Pancreas (tissue), 10 donors: Measurements from ENCODE around the gene MGMT. TPM values are rescaled to one million over a fixed set of nuclear protein-coding genes. Genes with fewer than 3 reads are reported as not detected.

ENCODE experiments used
- ATAC-seq, 4 donors: fragments of 200-7000 bp; cut with Tn5 transposase; one replicate each; pipeline versions ENCODE4 v1.8.0 to v1.9.1; 2020; ENCODE audit warnings: mild to moderate bottlenecking in 4 of 4, moderate library complexity in 4 of 4
- DNase-seq, 6 donors: peaks; one replicate each; pipeline ENCODE4 v3.0.0-alpha.2; 2020
- FAIRE-seq: peaks from 2 replicates; lab custom pipeline; 2012; peaks lifted over from hg19 to GRCh38; lab: Jason Lieb, UNC
- H3K27ac ChIP-seq, 4 donors: fragments of 200-600 bp; sonication (generic); 1 replicate in 3 of 4; 2 replicates in 1 of 4; pipeline versions ENCODE4 v1.5.0 to v1.8.0; 2020
- H3K27me3 ChIP-seq, 4 donors: fragments of 200-600 bp; one replicate each; pipeline ENCODE4 v1.8.0; 2021
- H3K36me3 ChIP-seq, 3 donors: fragments of 200-600 bp; sonication (generic) in 1 of 3; one replicate each; pipeline versions ENCODE4 v1.5.0 to v1.8.0; 2020 to 2021
- H3K4me1 ChIP-seq, 3 donors: fragments of 200-600 bp; one replicate each; pipeline ENCODE4 v1.8.0; 2021
- H3K4me3 ChIP-seq, 4 donors: fragments of 200-600 bp; sonication (generic) in 2 of 4; one replicate each; pipeline versions ENCODE4 v1.5.0 to v1.8.0; 2020 to 2021
- H3K9me3 ChIP-seq, 4 donors: fragments of 200-600 bp; one replicate each; pipeline ENCODE4 v1.8.0; 2021
- CTCF ChIP-seq, 4 donors: fragments of 200-600 bp; sonication (generic) in 3 of 4; IDR thresholded peaks; one replicate each; pipeline versions ENCODE4 v1.5.0 to v1.8.0; 2021; ENCODE audit warnings: antibody characterized with exemption in 4 of 4
- WGBS, 2 donors: extraction: QIAGEN DNeasy Blood & Tissue Kit; methylation state at CpG; one replicate each; pipeline ENCODE4 v1.1.7; 2013; 5-methylcytosine and 5-hydroxymethylcytosine counted together
- intact Hi-C, 3 donors: fragments of 100-400 bp; cut with DNase I; formaldehyde crosslinking; loops; one replicate each; pipeline versions ENCODE4 v1.11.1 to v1.14.2; 2022
- polyA plus RNA-seq, 2 donors: library from polyadenylated mRNA; stranded (reverse); fragments of 200-250 nt; gene quantifications; one replicate each; pipeline ENCODE4 v1.2.3, GENCODE V29; 2013
- total RNA-seq, 6 donors: library from RNA; stranded (reverse); fragmentation: NEBNext Ultra II Directional in 4 of 6; extraction: Animal tissue kit (Norgen Biotek cat#: 25700) in 4 of 6; gene quantifications; one replicate each; pipeline versions ENCODE4 v1.2.1 to v1.2.4, GENCODE V29; 2021 to 2023
- donor health status: healthy with polysubstance abuse.
- donor health status: DM: no; HTN: no; CAD: no; lungs with moderate emphysema.
- donor health status: DM: no; HTN: no; CAD: no.
- donor health status: control.
- donor health status: control.
- donor health status: Bipolar disorder and iron deficiency.
- donor health status: DM: yes; HTN: yes; CAD: no.
- donor health status: DM: no; HTN: no; CAD: no.
- donor health status: DM: no; HTN: no; CAD: no.
- donor health status: DM: yes; HTN: yes; CAD: no.

Gene MGMT
- total and polyA plus RNA-seq, 8 donors: 9.1 to 18.6 (median 12.0) TPM

- H3K4me1 ChIP-seq: no peaks in the 10 kb centered on the region
- peaks cover 0 to 5% (median 0%) of the 10 kb centered on the region in 4 donors for H3K9me3 ChIP-seq
- H3K4me3 ChIP-seq: no peak overlapping the region
- H3K27ac ChIP-seq: no peak overlapping the region
- TF ChIP-seq CTCF (IDR thresholded peaks at IDR 0.05): no peak
- no peaks in the 10 kb centered on the region for H3K27me3 ChIP-seq
- FAIRE-seq: no peak
- intact Hi-C loops: no loop called here
- H3K36me3 ChIP-seq: no peaks in the 10 kb centered on the region
- WGBS, 2 donors: 95 to 96% methylated on average over 2 of the region's 2 CpGs
- DNase-seq: no peak
- no peak for ATAC-seq
These were observed 119.9 kb downstream of the MGMT start for GRCh38 chr10:129586898-129587443.

- FAIRE-seq (no peak), DNase-seq (peak in 1 of 6 donors; percentile 34), ATAC-seq (no peak)
- 96 to 100% methylated on average over 8 to 9 of the region's 9 CpGs for WGBS, 2 donors
- Histone ChIP-seq H3K4me1 (no peaks in the 10 kb centered on the region), H3K27me3 (no peaks in the 10 kb centered on the region), H3K4me3 (no peak overlapping the region), H3K36me3 (no peaks in the 10 kb centered on the region), H3K27ac (no peak overlapping the region), H3K9me3 (peaks cover 0 to 5% (median 0%) of the 10 kb centered on the region in 4 donors)
- no peak for TF ChIP-seq CTCF (IDR thresholded peaks at IDR 0.05)
- intact Hi-C loops: no loop called here
These were observed 122.5 kb downstream of the MGMT start for GRCh38 chr10:129589546-129589945.

- Histone ChIP-seq H3K9me3 (no peaks in the 10 kb centered on the region), H3K4me1 (no peaks in the 10 kb centered on the region), H3K27ac (no peak overlapping the region), H3K27me3 (no peaks in the 10 kb centered on the region), H3K4me3 (no peak overlapping the region), H3K36me3 (no peaks in the 10 kb centered on the region)
- WGBS, 2 donors: 92 to 93% methylated on average over 3 of the region's 3 CpGs
- no peak for ATAC-seq
- no peak for DNase-seq
- TF ChIP-seq CTCF (IDR thresholded peaks at IDR 0.05): no peak
- FAIRE-seq: no peak
- intact Hi-C loops: no loop called here
These were observed 126.9 kb downstream of the MGMT start for GRCh38 chr10:129593953-129594352.

GRCh38 chr10:129594811-129595210 is 127.8 kb downstream of the MGMT start:
- no peak overlapping the region for H3K27ac ChIP-seq
- H3K4me3 ChIP-seq: no peak overlapping the region
- no peak for FAIRE-seq
- intact Hi-C loops: no loop called here
- no peaks in the 10 kb centered on the region for H3K36me3 ChIP-seq
- no peaks in the 10 kb centered on the region for H3K4me1 ChIP-seq
- DNase-seq: no peak
- no peaks in the 10 kb centered on the region for H3K27me3 ChIP-seq
- WGBS, 2 donors: 85 to 96% methylated on average over 15 of the region's 15 CpGs
- ATAC-seq: no peak
- H3K9me3 ChIP-seq: no peaks in the 10 kb centered on the region
- no peak for TF ChIP-seq CTCF (IDR thresholded peaks at IDR 0.05)

- H3K36me3 ChIP-seq: no peaks in the 10 kb centered on the region
- no peaks in the 10 kb centered on the region for H3K27me3 ChIP-seq
- H3K9me3 ChIP-seq: no peaks in the 10 kb centered on the region
- H3K4me3 ChIP-seq: no peak overlapping the region
- peaks cover 0 to 7% (median 0%) of the 10 kb centered on the region in 3 donors for H3K4me1 ChIP-seq
- no peak for FAIRE-seq
- H3K27ac ChIP-seq: no peak overlapping the region
- no peak for DNase-seq
- no peak for TF ChIP-seq CTCF (IDR thresholded peaks at IDR 0.05)
- intact Hi-C loops: no loop called here
- ATAC-seq: no peak
- 94 to 97% methylated on average over 4 of the region's 4 CpGs for WGBS, 2 donors
These were observed 131.4 kb downstream of the MGMT start for GRCh38 chr10:129598413-129598812.
